ENCODE data around the gene KCNH5. TPM values are rescaled to one million over a fixed set of nuclear protein-coding genes. Genes with fewer than 3 reads are reported as not detected.

KCNH5 gene
- total and polyA plus RNA-seq, 2 of the 13 experiments (the other 11 are each of a cell fraction or from before 2014, with no cell fraction given) = not detected

GRCh38 chr14:62691647-62692489 is 353.4 kb downstream of the KCNH5 start (continued):
- TF ChIP-seq ZNF207 (IDR thresholded peaks at IDR 0.05; ENCODE audit: borderline replicate concordance) (no peak), MAF1 (CRISPR knock-in tag; IDR thresholded peaks at IDR 0.05; ENCODE audit: borderline replicate concordance) (no peak), SNRNP70 (IDR thresholded peaks at IDR 0.05; ENCODE audit: low read depth, low read length) (no peak), ZBTB49 (CRISPR knock-in tag; IDR thresholded peaks at IDR 0.05; ENCODE audit: borderline replicate concordance) (no peak), MLXIP (CRISPR knock-in tag; IDR thresholded peaks at IDR 0.05; ENCODE audit: borderline replicate concordance) (no peak), ZNF263 (CRISPR knock-in tag; IDR thresholded peaks at IDR 0.05) (no peak), ZEB1 (IDR thresholded peaks at IDR 0.05; ENCODE audit: insufficient replicate concordance, low read depth) (no peak), NFE2 (CRISPR knock-in tag; IDR thresholded peaks at IDR 0.05) (no peak), ZBTB7B (CRISPR knock-in tag; IDR thresholded peaks at IDR 0.05) (no peak), RBM39 (IDR thresholded peaks at IDR 0.05; ENCODE audit: low read depth, low read length, poor library complexity, severe bottlenecking) (no peak), MYC (CRISPR knock-in tag; IDR thresholded peaks at IDR 0.05; ENCODE audit: borderline replicate concordance) (no peak), USF2 (IDR thresholded peaks at IDR 0.05; ENCODE audit: low read depth, low read length) (no peak), USF2 (CRISPR knock-in tag; IDR thresholded peaks at IDR 0.05; ENCODE audit: borderline replicate concordance) (no peak), U2AF2 (IDR thresholded peaks at IDR 0.05; ENCODE audit: low read depth, low read length) (no peak), ZBTB37 (CRISPR knock-in tag; IDR thresholded peaks at IDR 0.05) (no peak), TGIF2 (CRISPR knock-in tag; IDR thresholded peaks at IDR 0.05) (0 out of 2 replicates have a peak, but pooled peaks have one; percentile 39), GMEB1 (CRISPR knock-in tag; IDR thresholded peaks at IDR 0.05; ENCODE audit: borderline replicate concordance) (no peak)
